GM19043 (cell line): ENCODE measurements around the gene VPS13D.

Experiments
- ATAC-seq: cut with Tn5 transposase; IDR thresholded peaks from one replicate; pipeline ENCODE4 v1.9.1; 2021; ENCODE audit warnings: low read depth; ENCODE audit not compliant: unreplicated experiment

The VPS13D gene

GRCh38 chr1:12542616-12543592, 313.1 kb downstream of the VPS13D start:
- ATAC-seq: no peak

GRCh38 chr1:12543740-12544154, 313.9 kb downstream of the VPS13D start:
- no peak for ATAC-seq

GRCh38 chr1:12544357-12544756, 314.5 kb downstream of the VPS13D start:
- no peak for ATAC-seq

- ATAC-seq: no peak
Measured at GRCh38 chr1:12544992-12545391, 315.2 kb downstream of the VPS13D start.

DNA sequence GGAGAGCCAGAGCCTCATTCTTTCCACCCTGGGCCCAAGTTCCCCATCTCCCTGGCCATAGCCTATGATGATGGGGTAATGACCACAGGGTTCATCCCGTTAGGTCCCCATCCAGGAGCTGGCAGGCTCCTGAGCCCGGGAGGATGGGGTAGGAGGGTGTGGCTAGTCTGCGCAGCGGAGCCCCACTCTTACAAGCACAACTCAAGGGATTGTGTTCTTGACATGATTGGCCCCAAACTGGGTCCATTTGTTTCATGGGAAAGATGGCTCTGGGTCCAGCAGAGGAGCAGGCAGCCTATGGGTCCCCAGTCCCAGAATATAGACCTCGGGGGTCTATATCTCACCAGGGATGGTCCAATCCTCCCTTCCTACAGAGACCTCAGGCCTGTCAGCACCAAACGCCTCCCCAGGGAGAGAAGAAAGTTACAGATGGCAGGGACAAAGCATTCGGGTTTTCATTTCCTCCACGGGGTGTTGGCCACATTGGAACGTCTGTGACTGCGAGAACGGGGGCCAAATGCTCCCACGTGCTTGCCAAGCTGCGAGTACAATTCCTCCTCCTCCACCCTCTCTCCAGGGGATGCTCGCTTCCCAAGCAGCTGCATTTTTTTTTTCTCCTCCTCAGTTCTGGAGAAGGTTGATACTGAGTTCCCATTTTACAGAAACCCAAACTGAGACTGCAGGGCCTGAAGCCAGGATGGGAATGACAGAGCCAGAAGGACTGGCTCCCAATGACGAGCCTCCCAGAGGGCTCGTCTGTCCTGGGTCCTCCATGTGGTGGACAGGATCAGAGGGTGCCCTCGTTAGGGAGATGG, 317.1 kb downstream of the VPS13D start:
- ATAC-seq: no peak

DNA sequence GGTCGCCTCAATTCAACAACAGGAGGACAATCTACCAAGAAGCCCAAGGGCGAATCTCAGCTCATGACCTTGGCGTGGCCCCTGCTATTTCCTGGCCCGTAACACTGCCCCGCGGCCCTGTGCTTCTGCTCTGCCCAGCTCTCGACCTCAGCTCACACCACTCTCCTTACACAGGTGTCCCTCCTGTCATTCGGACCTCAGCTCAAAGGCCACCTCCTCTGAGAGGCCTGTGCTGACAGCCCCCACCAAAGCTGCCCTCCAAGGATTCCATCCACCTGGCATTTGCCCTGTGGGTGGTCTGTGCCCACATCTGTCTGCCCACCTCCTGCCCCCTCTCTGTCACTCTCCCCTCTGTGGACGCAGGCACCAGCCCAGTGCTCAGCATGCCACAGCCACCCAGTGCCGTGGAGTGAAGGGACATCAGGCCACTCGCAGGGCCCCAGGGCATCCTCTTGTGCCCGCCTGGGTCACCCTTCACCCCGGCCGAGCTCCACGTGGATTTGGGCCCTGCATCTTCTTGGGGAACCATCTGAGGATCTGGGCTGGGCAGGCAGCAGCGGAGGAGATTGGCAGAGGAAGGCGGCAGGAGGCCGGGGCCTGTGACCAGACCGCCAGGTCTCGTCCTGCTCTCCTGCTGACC, 317.9 kb downstream of the VPS13D start:
- ATAC-seq: no peak

DNA sequence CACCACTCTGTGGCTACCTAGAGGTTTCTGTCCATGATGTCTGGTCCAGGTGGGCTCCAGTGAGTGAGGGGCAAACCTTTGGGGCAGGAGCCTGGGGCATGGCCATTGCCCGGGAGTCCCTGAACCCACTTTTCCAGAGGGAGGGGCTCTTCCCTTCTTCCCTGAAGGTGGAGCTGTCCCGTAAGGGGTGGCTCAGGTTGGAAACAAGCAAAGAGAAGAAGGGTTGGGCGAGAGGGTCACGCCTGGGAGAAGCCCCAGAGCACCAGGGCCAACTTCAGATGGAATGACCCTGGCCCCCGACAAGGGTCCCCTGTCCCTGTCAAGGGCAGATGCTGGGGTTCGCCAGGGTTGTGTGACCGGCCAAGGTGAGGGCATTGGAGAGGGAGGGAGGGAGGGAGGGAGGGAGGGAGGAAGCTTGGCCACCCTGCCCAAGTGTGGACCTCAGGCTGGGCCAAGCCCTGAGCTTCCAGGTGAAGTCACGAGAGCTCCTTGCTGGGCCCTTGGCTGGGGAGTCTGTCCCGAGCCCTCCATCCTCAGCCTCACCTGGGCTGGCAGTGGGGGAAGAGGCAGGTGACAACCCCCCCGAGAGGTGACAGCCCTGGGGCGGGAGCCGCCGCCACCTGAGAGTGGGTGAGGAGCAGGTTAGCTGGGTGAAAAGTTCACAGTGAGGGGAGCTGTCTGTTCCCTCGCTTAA, 318.6 kb downstream of the VPS13D start:
- ATAC-seq: no peak

GRCh38 chr1:12548973-12549459, 319.2 kb downstream of the VPS13D start:
- no peak for ATAC-seq

DNA sequence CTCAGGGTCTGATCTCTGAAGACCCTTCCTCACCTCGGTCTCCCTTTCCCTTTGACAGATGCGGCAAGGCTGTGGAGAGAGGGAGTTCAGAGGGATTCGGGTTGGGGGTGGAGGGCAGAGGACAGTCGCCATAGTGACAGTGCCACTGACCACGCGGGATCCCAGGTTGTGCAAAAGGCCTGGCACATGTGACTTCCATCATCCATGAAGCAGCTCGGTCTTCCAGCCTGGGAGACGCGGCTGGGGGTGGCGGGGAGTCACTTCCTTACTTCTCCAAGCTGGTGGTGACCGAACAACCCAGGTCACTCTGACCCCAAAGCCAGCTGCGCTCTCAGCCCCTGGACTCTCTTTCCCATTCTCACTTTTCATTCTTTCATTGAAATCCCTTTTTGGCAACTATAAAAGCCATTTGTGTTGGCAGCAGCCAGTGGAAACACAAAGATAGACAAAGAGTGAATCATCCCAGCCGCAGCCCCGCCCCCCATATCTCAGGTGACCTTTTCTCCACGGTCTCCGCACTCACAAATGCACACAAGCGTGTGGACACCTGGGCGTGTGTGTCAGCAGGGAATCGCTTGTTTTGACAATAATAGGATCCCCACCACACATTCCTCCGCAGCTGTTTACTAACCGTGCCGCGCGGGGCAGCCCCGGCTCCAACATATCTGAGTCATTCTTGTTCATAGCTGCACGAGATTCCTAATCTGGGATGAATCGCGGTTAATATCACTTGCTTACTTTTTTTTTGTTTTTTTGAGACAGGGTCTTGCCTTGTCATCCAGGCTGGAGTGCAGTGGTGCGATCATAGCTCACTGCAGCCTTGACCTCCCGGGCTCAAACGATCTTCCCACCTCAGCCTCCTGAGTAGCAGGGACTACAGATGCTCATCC, 319.9 kb downstream of the VPS13D start:
- ATAC-seq: no peak

DNA sequence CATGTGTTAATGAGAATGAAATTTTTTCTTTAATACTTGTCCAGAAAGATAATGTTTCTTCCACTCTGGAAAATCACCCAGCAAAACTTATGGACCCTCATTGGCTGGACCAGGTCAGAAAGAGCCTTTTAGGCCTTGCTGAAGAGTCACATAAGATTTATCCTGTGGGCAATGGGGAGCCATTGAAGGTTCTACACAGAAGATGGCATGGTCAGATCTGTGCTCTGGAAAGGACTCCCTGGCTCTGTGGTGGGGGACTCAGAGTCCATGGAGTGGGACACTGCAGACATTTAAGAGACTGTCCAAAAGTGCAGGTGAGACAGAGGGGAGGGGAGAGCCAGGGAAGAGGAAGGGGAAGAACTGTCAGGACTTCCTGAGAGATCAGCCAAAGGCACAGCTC, 321.8 kb downstream of the VPS13D start:
- no peak for ATAC-seq

DNA sequence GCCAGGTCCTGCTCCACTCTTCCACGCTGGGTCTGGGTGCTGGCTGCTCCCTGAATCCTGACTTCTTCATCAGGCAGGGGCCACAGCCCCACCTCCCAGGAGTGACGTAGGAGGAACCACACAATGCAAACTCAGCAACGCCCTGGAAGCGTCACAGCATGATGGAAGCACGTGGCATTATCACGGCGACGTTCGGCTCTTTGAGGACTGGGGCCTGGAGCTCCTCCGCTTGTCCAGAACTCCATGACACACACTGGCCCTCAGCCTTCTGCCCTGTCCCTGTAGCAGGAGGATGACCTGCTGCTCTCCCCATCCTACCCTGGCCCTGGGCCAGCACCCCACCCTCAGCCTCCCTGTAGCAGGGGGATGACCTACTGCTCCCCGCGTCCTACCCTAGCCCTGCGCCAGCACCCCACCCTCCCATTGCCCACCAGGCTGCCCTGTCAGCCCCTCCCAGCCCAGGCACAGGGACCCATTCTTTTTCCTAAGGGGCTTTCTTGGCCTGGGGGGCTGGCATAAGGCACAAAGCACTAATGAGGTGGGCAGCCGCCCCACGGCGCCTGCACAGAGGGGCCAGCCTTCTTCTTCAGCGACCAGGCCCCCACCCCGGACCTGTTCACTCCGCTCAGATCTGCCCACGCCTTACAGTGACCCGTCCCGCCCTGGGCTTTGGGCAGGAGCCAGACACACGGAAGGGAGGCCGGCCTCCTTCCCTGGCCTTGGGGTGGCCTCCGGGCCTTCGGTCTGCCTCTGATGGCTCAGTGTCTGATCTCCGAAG, 322.5 kb downstream of the VPS13D start:
- ATAC-seq: no peak

GRCh38 chr1:12552951-12553921, 323.4 kb downstream of the VPS13D start:
- ATAC-seq: no peak

DNA sequence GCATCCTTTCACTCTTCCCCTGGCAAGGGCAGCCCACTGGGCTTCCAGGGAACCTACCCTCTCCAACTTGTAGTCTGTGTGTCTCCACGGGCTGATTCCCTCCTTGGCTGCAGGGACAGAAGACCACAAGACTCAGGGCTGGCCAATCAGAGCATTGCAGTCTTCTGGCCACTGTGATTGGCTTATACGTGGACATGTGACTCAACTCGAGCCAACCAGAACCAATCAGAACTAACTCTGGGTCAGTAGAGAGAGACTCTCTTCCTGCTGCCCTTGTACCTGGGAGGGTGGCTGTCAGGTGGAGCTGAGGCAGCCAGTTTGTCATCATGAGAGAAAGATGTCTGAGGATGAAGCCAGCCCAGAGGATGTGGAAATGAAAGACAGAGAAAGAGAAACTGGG, 324.1 kb downstream of the VPS13D start:
- no peak for ATAC-seq

DNA sequence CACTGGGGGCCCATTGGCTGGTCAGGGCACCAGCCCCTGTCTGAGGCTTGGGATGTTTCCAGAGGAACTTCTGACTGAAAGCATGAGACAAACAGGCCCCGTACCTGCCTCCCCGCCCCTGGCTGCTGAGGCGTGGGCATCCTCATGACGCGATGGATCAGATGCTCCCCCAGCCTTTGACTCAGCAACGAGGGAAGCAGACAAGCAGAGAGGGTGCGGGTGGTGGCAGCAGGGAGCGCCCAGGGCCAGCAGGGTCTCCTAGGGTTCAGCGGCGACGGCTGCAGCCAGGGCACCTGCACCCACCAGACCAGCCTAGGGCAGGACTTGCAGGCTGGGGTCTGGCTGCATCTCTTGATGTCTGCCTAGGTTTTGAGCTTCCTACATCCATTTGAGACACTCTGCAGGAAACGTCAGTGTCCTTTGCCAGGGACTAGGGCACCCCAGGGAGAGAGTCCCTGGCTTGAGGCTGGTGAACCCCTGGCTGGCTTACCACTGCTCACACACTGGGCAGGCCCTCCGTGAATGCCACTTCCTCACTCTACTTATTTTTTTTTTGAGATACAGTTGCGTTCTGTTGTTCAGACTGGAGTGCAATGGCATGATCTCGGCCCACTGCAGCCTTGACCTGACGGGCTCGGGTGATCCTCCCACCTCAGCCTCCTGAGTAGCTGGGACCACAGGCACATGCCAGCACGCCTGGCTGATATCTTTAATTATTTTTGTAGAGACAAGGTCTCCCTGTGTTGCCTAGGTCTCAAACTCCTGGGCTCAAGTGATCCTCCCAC, 324.9 kb downstream of the VPS13D start:
- no peak for ATAC-seq

- ATAC-seq: no peak
Measured at GRCh38 chr1:12555411-12556367, 325.9 kb downstream of the VPS13D start.
